ENCODE data around the gene TGM5.

DNA sequence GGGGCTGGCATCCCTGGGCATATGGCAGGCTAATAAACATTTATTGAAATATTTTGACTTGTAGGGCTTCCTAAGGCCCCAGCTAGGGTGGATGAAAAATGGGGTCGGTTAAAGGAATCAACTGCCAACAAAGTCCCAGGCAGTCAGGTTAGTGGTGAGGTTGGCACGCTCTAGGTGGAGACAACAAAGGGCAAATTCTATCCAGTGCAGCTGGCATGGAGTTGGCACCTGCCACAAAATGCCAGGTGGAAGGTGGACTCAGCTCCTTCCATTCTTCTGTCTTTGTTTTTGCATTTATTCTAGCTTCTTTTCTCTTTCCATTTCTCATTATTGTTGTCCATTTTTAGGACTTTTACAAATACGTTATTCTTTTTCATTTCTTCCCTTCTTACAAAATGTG lies 32.7 kb upstream of the TGM5 start:
- TF ChIP-seq KAT7 (CRISPR knock-in tag; IDR thresholded peaks at IDR 0.05; ENCODE audit: borderline replicate concordance) (no peak), ZNF263 (CRISPR knock-in tag; IDR thresholded peaks at IDR 0.05; ENCODE audit: low read depth) (no peak)
- TF ChIP-seq, protein P1, sequence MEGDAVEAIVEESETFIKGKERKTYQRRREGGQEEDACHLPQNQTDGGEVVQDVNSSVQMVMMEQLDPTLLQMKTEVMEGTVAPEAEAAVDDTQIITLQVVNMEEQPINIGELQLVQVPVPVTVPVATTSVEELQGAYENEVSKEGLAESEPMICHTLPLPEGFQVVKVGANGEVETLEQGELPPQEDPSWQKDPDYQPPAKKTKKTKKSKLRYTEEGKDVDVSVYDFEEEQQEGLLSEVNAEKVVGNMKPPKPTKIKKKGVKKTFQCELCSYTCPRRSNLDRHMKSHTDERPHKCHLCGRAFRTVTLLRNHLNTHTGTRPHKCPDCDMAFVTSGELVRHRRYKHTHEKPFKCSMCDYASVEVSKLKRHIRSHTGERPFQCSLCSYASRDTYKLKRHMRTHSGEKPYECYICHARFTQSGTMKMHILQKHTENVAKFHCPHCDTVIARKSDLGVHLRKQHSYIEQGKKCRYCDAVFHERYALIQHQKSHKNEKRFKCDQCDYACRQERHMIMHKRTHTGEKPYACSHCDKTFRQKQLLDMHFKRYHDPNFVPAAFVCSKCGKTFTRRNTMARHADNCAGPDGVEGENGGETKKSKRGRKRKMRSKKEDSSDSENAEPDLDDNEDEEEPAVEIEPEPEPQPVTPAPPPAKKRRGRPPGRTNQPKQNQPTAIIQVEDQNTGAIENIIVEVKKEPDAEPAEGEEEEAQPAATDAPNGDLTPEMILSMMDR (IDR thresholded peaks at IDR 0.05): no peak

All from WTC11 (cell line).